ENCODE data around the gene MMEL1.

The MMEL1 gene

GRCh38 chr1:2604844-2605508 lies 27.8 kb downstream of the MMEL1 start:
- no peak for DNase-seq (ENCODE audit: low read depth)

DNA sequence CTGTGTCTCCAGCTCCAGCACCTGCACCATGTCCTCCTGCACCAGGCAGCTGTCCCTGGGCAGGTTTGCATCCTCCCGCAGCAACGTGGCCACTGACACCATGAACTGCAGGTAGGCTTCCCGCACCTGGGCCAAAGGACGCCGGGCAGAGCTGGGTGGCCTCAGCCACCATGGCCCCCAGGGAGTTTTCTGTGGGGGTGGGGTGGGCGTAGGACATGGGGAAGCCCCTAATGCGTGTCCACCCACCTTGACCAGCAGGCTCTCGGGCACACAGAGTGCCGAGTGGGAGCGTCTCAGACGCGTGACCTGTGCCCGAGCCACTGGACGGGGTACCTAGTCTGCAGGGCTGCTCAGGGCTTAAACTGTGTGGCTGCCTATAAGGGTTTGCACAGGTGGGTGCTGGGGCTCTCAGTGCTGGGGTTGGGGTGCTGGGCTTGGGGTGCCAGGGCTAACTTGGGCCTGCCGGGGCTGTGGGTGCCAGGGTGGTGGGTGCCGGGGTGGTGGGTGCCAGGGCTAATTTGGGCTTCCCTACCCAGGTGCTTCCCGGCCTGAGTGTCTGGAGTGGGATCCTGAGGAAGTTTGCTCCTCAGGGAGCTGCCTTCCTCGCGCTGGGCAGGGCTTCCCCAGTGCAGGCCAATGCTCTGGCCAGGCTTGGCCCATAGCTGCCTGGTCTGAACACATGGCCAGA lies 28.5 kb downstream of the MMEL1 start:
- DNase-seq (ENCODE audit: low read depth), result no peak

DNA sequence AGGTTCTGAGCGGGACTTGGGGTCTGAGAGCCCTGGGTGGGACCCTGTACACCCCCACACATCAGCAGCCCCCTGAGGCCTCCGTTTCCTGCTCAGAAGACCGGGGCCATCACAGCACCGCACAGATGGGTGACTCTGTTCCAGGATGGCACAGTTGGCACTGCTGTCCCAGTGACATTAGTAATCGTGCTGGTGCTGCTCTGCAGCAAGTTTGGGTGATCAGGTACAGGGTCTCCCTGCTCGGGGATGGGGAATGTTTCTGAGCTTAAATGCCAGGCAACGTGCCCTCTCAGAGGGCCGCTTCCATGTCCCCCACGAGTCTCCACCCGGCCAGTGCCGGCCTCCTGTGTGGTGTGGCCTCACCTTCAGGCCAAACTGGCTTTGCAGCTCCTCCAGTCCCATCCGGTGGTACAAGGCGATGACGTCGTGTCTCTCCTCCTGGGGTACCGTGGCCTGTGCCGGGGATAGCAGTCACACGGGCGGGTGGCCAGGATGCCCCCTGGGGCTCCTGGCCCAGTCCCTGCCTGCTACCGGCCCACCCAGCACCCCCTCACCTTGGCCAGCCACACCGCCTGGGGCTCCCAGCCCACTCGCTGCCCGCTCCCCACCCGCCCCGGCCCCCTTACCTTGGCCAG lies 29.2 kb downstream of the MMEL1 start:
- no peak for DNase-seq (ENCODE audit: low read depth)

- DNase-seq (ENCODE audit: low read depth), result no peak
Observed at GRCh38 chr1:2602866-2603520, 29.8 kb downstream of the MMEL1 start.

GRCh38 chr1:2602311-2602835 lies 30.4 kb downstream of the MMEL1 start:
- no peak for DNase-seq (ENCODE audit: low read depth)

DNA sequence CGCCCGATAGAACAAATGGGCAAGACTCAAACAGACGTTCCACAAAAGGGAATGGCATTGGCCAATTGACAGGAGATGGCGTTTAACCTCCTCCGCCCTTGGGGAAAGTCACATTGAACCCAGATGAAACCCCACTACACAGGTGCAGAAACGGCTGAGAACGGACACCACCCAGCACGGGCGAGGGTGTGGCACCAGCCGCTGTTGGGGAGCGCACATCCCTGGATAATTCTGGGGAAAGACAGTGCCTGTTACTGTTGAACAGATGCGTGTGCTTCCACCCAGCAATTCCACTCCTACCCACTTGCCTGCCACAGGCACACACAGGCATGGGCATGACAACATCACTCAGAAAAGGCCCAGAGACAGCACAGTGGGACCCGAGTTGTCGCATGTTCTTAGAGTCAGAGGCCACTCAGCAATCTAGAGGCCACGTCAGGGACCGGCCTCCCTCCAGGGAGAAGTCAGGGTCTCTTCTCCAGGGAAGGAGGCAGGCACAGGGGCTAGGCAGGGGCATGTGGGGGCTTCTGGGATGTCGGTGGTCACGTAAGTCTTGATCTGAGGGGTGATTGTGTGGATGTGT lies 31.0 kb downstream of the MMEL1 start:
- DNase-seq (ENCODE audit: low read depth), result no peak

DNA sequence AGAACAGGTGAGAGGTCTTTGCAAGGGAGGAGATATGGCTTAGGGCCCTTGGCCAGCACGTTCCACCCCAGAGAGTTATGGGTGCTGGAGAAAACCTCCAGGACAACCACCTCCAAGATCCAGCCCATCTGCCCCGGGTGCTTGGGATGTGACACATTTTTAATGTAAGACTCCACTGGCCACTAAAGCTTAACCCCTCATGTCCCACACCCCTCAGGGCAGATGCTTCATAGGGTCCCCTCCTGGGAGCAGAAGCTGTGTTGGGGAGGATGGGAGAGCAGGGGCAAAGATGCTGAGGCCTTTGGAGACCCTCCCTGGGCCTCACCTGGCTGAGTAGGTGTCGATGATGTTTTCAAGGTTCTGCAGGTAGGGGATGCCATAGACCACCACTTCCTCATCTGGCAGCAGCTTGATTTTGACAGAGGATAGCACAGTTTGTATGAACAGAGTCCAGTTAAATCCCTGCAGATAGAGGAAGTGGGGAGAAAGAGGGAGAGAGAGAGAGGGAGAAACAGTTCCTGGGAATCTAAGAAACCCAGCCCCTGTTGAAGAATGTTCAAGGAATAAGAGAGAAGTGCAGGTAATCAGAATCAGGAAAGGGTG lies 34.4 kb downstream of the MMEL1 start:
- no peak for DNase-seq (ENCODE audit: low read depth)

DNA sequence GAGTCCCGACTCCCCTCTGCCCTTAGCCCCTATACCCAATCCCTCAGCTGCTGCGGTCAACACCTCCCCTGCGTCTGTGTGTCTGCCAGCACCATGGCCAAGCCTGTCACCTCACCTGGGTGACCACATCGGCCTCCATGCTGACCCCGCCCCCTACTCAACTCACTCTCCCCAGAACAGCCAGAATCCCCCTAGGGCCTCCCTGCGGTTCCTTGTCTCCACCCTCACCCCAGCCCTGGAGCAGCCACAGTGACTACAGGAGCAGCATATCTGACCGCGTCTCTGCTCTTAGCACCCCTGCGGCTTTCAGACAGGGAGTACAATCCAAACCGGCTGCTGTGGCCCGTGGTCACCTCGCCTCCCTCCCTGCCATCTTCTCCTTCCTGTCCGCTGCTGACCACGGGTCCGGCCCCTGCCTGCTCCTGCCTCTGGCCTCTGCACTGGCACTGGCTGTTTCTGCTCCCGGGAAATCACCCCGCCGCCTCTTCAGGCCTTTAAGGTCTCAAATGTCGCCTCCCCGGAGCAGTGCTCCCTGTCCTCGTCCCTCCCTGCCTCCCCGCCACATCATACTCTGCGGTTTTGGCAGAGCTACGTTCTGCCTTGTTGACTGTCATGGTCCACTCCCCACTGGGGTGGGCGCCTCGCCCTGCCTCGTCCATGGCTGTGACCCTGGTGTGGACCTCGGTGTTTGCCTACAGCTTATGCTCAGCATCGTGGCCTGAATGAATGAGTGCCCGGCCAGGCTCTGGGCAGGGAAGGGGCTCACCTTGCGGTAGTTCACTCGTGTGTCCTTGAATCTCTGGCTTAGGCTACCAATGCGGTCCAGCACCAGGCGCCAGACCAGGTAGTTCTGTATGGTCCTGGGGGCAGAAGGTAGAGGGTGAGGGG lies 35.1 kb downstream of the MMEL1 start:
- DNase-seq (ENCODE audit: low read depth), result no peak

- no peak for DNase-seq (ENCODE audit: low read depth)
Observed at GRCh38 chr1:2596530-2597333, 36.1 kb downstream of the MMEL1 start.

DNA sequence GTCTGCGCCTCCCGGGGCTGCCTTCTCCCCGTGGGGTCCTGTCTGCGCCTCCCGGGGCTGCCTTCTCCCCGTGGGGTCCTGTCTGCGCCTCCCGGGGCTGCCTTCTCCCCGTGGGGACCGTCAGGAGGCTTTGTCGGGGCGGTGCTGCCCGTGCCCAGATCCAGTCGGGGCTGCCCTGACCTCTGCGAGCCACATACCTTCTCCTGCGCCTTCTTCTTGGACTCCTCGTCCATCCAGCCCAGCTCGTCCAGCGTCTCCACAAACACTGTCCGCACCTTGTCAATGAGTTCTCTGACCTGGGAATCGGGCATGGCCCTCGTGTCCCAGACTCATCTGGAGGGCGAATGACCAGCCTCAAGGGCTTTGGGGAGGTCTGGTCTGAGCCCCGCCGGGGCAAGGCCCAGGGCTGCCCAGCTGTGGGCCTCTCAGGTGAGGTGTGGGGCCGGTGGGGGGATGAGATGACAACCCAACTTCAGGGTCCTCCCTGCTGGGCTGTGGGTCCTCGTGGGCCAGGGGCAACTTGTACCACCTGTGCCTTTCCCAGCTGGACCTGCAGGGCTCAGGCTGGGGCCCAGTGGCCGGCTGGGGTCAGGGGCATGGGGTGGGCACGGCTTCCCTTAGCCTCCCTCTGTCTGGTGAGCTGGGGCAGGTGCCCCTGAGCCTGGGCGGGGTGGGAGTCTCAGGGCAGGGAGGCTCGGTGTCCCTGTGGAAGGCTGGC lies 36.8 kb downstream of the MMEL1 start:
- DNase-seq (ENCODE audit: low read depth), result no peak

DNA sequence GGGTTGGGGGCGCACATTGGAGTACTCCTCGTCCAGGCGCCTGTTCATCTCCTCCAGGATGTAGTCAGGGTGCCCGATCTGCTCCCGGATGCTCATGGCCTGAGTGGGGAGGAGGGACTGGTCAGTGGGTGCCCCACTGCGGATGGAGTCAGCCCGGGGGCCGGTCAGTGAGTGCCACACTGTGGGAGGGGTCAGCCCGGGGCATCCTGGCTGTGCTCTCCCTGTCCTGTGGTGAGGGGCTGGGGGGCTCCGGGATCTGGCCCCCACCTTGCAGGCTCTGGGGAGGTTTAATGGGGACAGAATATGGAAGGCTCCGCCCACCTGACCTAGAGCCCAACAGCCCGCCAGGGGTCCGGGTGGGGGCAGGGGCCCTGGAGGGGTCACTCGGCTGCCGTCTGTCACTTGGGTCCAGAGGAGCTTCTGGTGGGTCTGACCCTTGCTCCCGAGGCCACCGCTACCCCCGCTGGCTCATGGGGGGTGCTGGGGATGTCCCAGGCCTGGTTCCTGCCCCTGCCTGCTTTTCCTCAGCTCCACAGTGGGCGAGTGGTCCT lies 37.5 kb downstream of the MMEL1 start:
- DNase-seq (ENCODE audit: low read depth), result no peak

- DNase-seq (ENCODE audit: low read depth), result no peak
Observed at GRCh38 chr1:2594641-2595131, 38.1 kb downstream of the MMEL1 start.

DNA sequence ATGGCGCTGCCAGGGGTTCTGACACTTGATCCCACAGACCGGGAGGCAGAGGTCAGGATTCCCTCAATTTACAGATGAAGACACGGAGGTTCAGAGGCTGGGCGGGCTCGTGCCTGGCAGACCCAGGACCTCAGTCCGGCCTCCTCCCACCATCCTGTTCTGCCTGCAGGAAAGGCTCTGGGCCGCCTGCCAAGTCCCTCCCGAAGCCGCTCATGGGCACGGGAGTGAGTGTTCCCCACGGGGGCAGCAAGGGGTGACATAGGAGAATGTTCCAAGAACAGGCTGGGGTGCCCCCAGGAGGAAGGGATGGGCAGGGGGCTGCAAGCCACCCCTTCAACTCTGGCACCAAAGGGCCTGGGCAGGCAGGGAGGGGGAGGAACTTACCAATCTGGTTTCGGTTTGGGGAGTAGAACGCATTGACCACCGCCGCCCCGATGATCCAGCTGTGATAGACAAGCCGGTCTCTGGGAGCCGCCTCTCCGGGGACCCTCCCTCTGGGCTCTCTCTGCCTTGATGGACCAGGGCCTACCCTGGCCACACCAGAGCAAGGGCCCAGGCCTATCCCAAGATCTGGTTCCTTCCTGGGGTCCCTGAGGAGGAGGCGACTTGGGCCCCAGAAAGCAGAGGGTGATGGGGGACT lies 38.7 kb downstream of the MMEL1 start:
- peak; percentile 21 for DNase-seq (ENCODE audit: low read depth)

DNA sequence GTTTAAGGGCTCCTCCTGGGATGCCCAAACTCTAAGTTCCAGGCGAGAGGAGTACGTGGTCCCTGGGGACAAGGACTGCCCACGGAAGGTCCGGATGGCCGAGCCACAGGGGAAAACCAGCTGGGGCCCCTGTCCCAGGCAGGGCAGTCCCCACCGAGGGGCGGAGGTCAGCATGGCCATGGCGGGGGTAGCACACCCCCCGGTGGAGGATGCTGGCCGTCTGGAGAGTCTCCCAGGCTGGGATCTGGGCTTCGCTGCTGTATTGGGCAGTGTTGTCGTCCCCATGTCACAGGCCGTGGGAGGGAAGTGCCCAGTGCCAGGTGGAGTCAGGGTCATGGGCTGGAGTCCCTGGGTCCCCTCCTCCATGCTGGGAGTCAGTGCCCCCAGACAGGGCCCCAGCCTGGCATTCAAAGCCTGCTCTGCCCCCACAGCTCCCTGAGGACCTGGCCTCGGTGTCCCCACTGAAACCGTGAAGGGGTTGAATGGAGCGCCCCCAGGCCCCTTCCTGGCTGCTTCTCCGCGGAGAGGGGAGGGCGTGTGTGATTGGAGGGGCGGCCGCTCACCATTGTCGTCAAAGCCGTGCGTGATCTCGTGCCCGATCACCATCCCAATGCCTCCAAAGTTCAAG lies 39.5 kb downstream of the MMEL1 start:
- no peak for DNase-seq (ENCODE audit: low read depth)

DNA sequence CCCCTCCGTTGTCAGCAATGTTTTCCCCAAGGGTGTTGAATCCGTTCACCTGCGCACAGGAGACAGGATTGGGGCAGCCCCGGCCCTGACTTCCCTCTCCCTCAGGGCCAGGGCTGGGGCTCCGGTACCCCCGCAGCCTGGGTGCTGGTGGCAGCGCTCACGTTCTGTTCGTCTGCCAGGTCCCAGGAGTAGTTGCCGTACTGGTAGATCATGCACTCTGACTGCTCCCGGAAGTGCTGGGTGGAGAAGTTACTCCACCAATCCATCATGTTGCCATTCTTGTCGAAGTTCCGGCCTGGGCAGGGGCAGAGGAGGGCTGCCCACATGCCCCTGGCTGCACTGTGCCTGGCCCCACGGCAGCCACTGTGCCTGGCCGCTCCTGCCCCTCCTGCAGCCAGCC lies 40.1 kb downstream of the MMEL1 start:
- no peak for DNase-seq (ENCODE audit: low read depth)

DNA sequence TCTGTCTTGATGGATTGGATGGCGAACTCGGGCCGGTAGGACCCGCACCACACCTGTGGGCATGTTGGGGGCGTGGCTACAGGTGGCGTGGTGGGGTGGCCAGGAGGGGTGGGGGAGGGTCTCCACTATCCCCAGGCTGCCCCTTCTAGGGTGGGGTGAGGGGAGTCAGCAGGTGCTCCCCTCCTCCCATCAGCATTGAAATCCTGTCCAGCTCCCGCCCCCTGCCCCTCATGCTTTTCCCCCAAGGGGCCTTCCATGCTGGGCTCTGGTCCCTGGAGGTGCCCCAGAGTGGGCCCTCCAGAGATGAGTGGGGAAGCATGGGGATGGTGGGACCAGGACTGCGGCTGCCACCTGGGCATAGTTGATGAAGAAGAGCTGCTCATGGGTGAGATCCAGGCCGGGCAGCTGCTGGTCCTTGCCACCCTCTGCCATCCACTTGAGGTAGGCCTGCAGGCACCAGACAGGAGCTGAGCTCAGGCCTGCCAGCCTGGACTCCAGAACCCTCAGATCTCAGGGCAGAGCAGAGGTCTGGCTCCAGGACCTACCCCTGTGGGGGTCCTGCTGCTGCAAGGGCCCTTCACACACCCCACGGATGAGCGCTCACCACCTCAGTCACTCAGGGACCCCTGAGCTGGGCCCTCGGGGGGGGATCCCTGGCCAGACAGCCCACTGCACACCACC lies 41.1 kb downstream of the MMEL1 start:
- no peak for DNase-seq (ENCODE audit: low read depth)

- DNase-seq (ENCODE audit: low read depth), result no peak
Observed at GRCh38 chr1:2591233-2591580, 41.6 kb downstream of the MMEL1 start.

Data from iris pigment epithelial cell (primary cell).